Fibroblast of skin of right biceps (primary cell): ENCODE measurements around the gene MSI2.

Source experiments
- DNase-seq: peaks from one replicate; pipeline ENCODE4 v3.0.0-alpha.2; 2013

MSI2 gene

DNA sequence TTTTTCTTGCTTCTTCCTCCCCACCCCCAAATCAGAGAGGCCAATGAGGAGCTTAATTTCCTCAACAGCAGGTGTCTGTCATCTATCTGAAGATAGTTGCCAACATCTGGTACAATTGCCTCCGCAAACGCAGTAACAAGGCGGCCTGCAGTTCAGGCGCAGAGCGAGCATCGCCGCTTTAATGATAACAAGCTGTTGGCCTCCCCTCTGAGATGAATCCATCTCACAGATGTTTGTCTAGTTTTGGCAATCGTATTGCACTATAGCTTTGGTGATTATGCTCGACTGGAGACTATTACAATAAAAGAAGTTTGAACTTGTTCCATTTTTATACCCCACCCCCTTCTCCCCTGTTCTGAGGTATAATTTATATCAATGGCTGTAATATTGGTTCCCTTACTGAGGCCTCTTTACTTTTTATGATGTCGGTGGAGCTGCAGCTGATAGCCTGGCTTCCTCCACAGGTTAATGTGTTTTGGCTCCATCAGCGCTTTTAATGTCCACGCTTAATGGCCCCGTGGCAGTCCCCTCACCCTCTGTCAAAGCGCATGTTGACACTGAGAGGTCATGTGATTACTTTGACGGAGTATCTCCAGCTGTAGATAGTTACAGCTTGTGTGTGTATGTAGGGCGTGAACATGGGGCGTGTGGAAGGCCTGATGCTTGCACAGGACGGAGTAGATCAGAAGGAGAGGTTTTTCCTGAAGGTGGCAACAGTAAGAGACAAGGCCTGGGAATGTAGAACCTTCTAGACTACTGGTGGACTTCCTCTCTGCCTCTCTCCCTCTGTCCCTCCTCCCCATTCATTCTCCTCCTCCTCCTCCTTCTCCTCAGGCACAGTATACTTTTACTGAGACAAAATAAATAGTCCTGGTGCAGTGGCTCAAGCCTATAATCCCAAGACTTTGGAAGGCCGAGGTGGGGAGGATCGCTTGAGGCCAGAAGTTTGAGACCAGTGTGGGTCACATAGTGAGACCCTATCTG is 164.7 kb downstream of the MSI2 start:
- peak; percentile 18 for DNase-seq

- peak; percentile 48 for DNase-seq
Observed at GRCh38 chr17:57422574-57423164, 166.3 kb downstream of the MSI2 start.

DNA sequence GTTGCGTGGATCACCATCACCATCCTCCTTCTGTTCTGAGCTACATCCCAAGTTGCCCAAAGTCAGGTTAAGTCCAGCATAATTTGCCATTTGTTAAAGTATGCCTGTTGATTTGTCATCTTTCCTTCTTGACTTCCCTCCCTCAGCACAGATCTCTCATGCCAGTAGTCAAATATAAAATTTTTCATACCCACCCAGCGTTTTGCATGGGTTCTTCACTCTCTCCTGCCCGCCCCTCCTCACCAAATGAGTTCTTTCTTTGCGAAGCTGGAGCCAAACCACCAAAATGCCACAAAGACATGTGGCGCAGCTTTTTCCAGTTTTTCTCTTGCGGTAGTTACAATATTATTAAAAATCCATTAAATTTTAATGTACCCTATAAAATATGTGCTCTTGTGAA is 167.2 kb downstream of the MSI2 start:
- no peak for DNase-seq

- DNase-seq, result no peak
Observed at GRCh38 chr17:57424273-57424672, 167.9 kb downstream of the MSI2 start.

DNA sequence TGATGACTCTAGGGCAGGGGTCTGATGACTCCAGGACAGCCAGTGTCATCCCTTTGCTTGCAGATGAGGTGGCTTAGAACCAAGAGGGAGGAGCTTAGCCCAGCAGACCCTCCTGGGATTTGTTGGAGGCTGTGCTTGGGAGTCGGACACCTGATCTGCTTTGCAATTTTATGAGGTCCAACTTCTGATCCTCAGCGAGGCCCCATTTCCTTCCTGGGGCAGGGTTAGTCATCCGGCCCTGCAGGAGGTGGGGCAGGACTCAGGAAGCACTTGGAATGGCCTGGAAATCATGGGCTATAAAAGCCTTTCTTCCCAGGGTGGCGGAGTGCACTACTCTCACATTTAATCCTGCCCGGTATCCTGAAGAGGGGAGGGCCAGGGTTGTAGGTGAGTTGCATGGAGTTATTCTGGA is 168.5 kb downstream of the MSI2 start:
- peak; percentile 34 for DNase-seq

DNA sequence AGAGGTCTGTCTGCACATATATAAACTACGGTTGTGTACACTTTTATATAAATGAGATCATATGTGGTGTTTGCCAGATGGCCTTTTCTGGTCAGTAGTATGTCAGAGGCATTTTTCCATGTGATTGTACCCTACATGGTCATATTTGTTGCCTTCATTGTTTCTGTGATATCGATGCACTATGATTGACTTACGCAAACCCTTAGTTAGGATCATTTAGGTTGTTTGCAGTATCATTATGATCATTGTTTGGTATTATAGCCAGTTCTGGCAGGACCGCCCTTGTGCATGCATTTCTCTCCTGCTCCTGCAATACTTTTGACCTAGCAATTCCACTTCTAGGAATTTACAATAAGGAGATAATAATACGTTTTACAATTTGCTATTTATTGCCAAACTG is 169.1 kb downstream of the MSI2 start:
- DNase-seq, result no peak

- DNase-seq, result no peak
Observed at GRCh38 chr17:57425903-57426880, 169.9 kb downstream of the MSI2 start.

DNA sequence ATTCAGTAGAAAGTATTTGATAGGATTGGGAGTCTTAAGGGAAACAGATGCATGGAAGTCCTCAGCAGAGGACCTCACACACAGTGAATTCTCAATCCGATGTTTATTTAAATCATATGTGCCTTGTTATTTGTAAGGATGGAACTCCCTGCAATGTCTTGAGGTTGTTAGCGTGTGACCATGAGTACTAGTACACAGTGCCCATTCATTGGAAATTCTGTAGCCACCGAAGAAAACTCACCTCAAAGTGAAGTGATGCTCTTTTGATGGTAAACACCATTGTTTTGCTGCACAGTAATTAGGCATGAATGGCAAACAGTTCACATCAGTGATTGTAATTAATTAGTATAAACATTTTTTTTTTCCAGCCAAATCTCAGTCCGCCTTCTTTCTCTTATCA is 173.6 kb downstream of the MSI2 start:
- no peak for DNase-seq

- no peak for DNase-seq
Observed at GRCh38 chr17:57431415-57431814, 175.1 kb downstream of the MSI2 start.

DNA sequence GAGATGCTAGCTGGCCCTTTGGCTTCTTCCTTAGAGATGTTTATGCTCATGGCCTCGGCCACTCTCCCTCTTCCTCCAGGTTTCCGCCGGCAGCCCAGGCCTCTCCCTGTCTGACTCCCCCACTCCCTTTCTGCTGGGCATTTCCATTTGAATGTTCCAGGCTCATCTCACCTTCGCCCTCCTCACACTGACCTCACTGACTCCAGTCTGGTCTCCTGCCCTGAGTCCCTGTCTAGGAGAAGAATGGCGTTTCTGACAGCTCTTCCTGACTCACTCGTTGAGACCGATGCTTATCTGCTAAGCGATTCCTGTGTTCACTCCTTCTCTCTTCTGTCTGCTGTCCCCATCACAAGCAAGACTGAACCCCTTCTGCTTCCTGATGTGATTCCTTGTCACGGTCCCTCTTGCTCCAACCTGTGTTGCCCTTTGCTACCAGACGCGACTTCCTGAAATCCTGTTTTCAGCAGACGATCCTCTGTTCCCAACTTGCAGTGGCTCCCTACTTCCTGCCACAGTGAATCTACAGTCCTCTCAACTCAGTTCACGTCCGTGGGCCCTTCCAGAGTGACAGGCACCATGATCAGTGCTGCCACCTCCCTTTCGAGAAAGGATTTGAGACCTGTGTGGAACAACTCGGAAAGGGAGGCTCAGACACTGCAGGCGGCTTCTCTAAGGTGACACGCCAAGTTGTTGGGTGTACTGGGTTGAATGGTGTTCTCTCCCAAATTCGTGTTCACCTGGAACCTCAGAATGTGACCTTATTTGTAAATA is 176.4 kb downstream of the MSI2 start:
- DNase-seq, result no peak

GRCh38 chr17:57433452-57433851 is 177.1 kb downstream of the MSI2 start:
- DNase-seq, result no peak

DNA sequence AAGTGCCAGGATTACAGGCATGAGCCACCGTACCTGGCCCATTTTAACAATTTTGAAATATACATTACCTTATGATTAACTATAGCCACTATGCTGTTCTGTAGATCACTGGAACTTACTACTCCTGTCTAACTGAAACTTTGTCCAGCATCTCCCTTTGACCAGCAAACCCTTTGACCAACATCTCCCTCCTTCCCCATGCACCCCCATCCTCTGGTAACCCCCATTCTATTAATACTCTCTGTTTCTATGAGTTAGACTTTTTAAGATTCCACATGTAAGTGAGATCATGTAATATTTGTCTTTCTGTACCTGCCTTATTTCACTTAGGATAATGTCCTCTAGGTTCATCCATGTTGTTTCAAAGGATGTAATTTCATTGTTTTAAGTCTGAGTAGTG is 178.0 kb downstream of the MSI2 start:
- DNase-seq, result no peak

- no peak for DNase-seq
Observed at GRCh38 chr17:57436565-57436964, 180.2 kb downstream of the MSI2 start.

GRCh38 chr17:57438066-57438731 is 181.9 kb downstream of the MSI2 start:
- no peak for DNase-seq

DNA sequence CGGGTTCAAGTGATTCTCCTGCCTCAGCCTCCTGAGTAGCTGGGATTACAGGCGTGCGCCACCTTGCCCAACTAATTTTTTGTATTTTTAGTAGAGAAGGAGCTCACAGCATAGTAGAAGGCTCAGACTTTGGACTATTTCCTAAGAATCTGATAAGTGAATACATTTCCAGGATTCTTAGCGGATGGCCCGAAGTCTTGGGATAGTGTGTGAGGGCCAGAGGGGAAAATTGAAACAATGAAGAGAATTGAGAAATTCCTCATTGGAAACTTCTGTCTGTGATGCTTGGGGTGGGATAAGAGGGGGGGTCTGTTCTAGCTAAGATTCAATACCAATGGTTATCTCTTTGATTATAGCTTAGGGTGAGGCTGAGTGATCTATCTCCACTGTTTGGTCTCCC is 183.3 kb downstream of the MSI2 start:
- DNase-seq, result no peak

GRCh38 chr17:57440522-57441269 is 184.4 kb downstream of the MSI2 start:
- peak; percentile 52 for DNase-seq

GRCh38 chr17:57441270-57441600 is 184.9 kb downstream of the MSI2 start:
- no peak for DNase-seq

DNA sequence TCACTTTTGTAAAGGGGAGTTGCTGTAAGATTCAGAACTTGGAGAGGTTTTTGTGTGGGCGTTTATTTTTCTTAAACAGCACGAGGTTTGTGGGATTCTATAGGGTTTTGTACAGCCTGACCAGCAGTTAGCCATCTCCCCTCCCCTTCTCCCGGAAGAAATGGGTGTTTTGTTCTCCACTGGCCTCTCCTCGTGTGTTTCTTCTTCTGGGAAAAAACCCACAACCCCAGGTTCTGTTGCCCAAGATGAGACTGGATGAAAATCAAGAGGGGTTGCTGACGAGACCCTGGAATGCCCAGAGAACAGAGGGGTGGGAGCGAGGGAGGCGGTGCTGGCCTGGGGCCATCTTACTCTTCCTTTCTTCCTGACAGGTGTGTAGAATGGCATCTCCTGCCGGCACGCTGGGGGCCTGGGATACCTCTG is 186.1 kb downstream of the MSI2 start:
- no peak for DNase-seq

DNA sequence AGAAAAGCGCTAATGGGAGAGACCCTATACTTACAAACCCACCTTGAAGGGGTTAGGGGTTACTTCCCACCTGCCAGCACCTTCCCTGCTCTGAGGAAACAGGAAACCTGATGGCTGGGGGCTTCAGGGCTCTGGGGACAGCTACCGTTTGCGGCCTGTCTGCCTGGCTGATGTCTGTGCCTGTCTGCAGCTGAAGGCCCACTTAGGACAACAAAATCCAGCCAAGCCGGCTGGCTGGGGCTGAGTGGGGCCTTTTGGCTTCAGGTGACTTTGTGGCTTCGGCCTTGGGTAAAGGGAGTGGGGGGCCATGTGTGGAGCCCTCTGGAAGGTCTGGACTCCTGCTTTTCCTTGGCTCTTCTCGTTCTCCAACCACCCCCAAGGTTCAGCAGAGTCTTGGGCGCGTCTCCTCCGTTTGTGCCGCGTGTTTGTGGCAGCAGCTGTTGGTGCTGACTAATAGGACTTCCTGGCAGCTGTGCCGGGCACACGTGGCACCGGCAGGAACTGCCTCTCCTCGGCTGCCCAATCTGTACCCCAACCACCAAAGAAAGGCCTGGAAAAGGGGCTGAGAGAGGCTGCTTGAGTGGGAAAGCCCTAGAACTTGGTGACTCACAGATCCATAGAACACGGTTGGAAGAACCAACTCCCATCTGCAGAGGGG is 186.7 kb downstream of the MSI2 start:
- no peak for DNase-seq

DNA sequence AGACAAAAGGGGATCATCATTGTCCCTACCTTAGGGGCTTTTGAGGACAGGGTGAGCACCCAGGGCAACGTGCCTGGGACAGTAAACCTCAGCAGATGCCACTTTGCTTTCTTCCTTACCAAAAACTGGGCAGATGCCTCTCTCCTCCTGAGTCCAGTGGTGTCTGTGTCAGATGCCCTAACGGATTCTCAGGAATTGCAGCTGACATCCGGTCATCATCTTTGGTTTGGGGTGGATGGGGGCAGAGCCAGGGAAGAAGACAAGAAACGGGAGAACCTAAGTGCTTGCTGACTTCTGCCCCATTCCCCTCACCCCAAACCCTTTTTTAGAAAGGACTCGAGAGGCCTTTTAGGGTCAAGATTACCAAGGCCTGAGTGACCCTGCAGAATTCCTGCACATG is 187.5 kb downstream of the MSI2 start:
- no peak for DNase-seq
